AG09319 (cell line): Measurements from ENCODE around the gene RPUSD1.
"Not testable (repeated sequence)": the region's sequence is repeated elsewhere in the genome, so short reads cannot be mapped to it uniquely, and the experiment has no call there.

Experiments
- DNase-seq: peaks from one replicate; pipeline ENCODE4 v3.0.0-alpha.2; 2010; ENCODE audit warnings: low read depth; ENCODE audit errors: extremely low read depth
- CTCF ChIP-seq: IDR thresholded peaks from 2 replicates; pipeline ENCODE4 v1.5.1; 2011; ENCODE audit warnings: low read depth, mild to moderate bottlenecking, inconsistent platforms, low read length, moderate library complexity

The RPUSD1 gene

GRCh38 chr16:778909-779527, 9.2 kb downstream of the RPUSD1 start:
- DNase-seq = no peak
- TF ChIP-seq CTCF = no peak

GRCh38 chr16:778447-778846, 9.7 kb downstream of the RPUSD1 start:
- DNase-seq = no peak
- TF ChIP-seq CTCF = no peak

- no peak for TF ChIP-seq CTCF
- no peak for DNase-seq
These were observed 10.4 kb downstream of the RPUSD1 start for GRCh38 chr16:777826-778225.

- no peak for DNase-seq
- TF ChIP-seq CTCF = no peak
These were observed 11.4 kb downstream of the RPUSD1 start for GRCh38 chr16:776824-777223.

GRCh38 chr16:776298-776697, 11.9 kb downstream of the RPUSD1 start:
- DNase-seq = not testable (repeated sequence)

- no peak for TF ChIP-seq CTCF
- no peak for DNase-seq
These were observed 12.9 kb downstream of the RPUSD1 start for GRCh38 chr16:775236-775796.

- no peak for DNase-seq
- TF ChIP-seq CTCF = no peak
These were observed 13.8 kb downstream of the RPUSD1 start for GRCh38 chr16:774086-775001.
